Hepatocyte (in vitro differentiated cells): ENCODE results near the gene SLC8B1. TPM values are rescaled to one million over a fixed set of nuclear protein-coding genes. Genes with fewer than 3 reads are reported as not detected.

Source experiments
- DNase-seq: peaks from one replicate; pipeline ENCODE4 v3.0.0-alpha.2; 2016; ENCODE audit warnings: low spot score
- H2AFZ ChIP-seq: fragments of 200-600 bp; sonication (generic); 2 replicates; pipeline ENCODE4 v1.6.0; 2016; ENCODE audit warnings: antibody characterized with exemption, mild to moderate bottlenecking
- H3K27ac ChIP-seq: fragments of 200-600 bp; sonication (generic); 2 replicates; pipeline ENCODE4 v1.5.1; 2016; ENCODE audit warnings: mild to moderate bottlenecking
- H3K27me3 ChIP-seq: fragments of 200-600 bp; sonication (generic); 2 replicates; pipeline ENCODE4 v1.6.1; 2016
- H3K36me3 ChIP-seq: fragments of 200-600 bp; sonication (generic); replicated peaks from 2 replicates; pipeline ENCODE4 v1.5.1; 2016; ENCODE audit warnings: low read depth; ENCODE audit not compliant: insufficient read depth
- H3K4me1 ChIP-seq: fragments of 200-600 bp; sonication (generic); 2 replicates; pipeline ENCODE4 v1.5.1; 2016; ENCODE audit warnings: mild to moderate bottlenecking, moderate library complexity; ENCODE audit not compliant: insufficient read depth
- H3K4me2 ChIP-seq: fragments of 200-600 bp; sonication (generic); 2 replicates; pipeline ENCODE4 v1.6.0; 2016
- H3K4me3 ChIP-seq: fragments of 200-600 bp; sonication (generic); 2 replicates; pipeline ENCODE4 v1.5.1; 2016; ENCODE audit warnings: mild to moderate bottlenecking
- H3K79me2 ChIP-seq: fragments of 200-600 bp; sonication (generic); 2 replicates; pipeline ENCODE4 v1.6.0; 2017; ENCODE audit warnings: mild to moderate bottlenecking
- H3K9me2 ChIP-seq: fragments of 200-600 bp; sonication (generic); replicated peaks from 2 replicates; pipeline ENCODE4 v1.6.0; 2017; ENCODE audit warnings: mild to moderate bottlenecking; ENCODE audit not compliant: insufficient read depth
- H3K9me3 ChIP-seq: fragments of 200-600 bp; sonication (generic); 2 replicates; pipeline ENCODE4 v1.5.1; 2016; ENCODE audit warnings: low read depth, mild to moderate bottlenecking
- H4K20me1 ChIP-seq: fragments of 200-600 bp; sonication (generic); 2 replicates; pipeline ENCODE4 v1.6.0; 2016; ENCODE audit warnings: mild to moderate bottlenecking; ENCODE audit not compliant: insufficient read depth, poor library complexity, severe bottlenecking
- CTCF ChIP-seq: fragments of 200-600 bp; sonication (generic); IDR thresholded peaks from 2 replicates; pipeline ENCODE4 v1.5.1; 2016; ENCODE audit warnings: antibody characterized with exemption, mild to moderate bottlenecking; ENCODE audit not compliant: poor library complexity
- EZH2 ChIP-seq: fragments of 200-600 bp; sonication (generic); IDR thresholded peaks from 2 replicates; pipeline ENCODE4 v1.6.1; 2016; ENCODE audit warnings: antibody characterized with exemption, mild to moderate bottlenecking, borderline replicate concordance
- EZH2phosphoT487 ChIP-seq: fragments of 200-600 bp; sonication (generic); IDR thresholded peaks from one replicate; pipeline ENCODE4 v1.6.1; 2018; ENCODE audit warnings: antibody characterized with exemption, mild to moderate bottlenecking, low read depth, moderate library complexity; ENCODE audit not compliant: unreplicated experiment, severe bottlenecking
- WGBS: methylation state at CpG from one replicate; pipeline ENCODE4 v1.1.6; 2016; ENCODE audit warnings: low lambda C conversion rate; ENCODE audit errors: missing lambda C conversion rate; 5-methylcytosine and 5-hydroxymethylcytosine counted together
- polyA plus RNA-seq: library from polyadenylated mRNA; unstranded; fragments of >200 nt; fragmentation: Nextera tagmentation; extraction: Ambion mirVana; gene quantifications from 2 replicates; pipeline ENCODE4 v1.2.1, GENCODE V29; 2016
- total RNA-seq: library from RNA; depleted of rRNA; stranded (reverse); fragments of >200 nt; gene quantifications from 2 replicates; pipeline ENCODE4 v1.2.3, GENCODE V29; 2014

The SLC8B1 gene
- total and polyA plus RNA-seq, 2 experiments from 2014 or later: 15.4 to 17.9 TPM

DNA sequence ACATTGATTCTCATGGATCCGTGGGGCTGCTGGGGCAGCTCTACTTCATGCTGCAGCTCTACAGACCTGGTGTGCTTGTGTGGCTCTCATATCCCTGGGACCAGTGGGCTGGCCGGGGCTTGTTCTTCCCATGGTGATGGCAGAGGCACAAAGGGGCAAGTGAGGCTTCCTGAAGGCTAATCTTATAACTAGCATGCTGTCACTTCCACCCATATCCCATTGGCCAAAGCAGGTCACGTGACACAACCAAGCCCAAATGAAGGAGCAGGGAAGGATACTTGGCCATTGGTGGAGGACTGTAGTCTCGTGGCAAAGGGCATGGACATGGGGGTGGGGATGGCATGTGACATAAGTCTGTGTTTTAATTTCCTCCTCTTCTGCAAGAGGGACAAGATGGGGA lies 33.4 kb upstream of the SLC8B1 start:
- Histone ChIP-seq H3K4me1 (no peaks in the 10 kb centered on the region), H3K36me3 (no peaks in the 10 kb centered on the region), H3K79me2 (no peaks in the 10 kb centered on the region), H3K4me3 (no peak overlapping the region), H2AFZ (no peak overlapping the region), H3K9me2 (no peaks in the 10 kb centered on the region), H3K27me3 (no peaks in the 10 kb centered on the region), H3K4me2 (no peak overlapping the region), H4K20me1 (peaks cover 3% of the 10 kb centered on the region), H3K27ac (no peak overlapping the region), H3K9me3 (no peaks in the 10 kb centered on the region)
- 92% methylated on average over 4 of the region's 4 CpGs for WGBS
- DNase-seq: no peak
- TF ChIP-seq EZH2: no peak
- no peak for TF ChIP-seq EZH2phosphoT487
- no peak for TF ChIP-seq CTCF

GRCh38 chr12:113366827-113367226 lies 31.9 kb upstream of the SLC8B1 start:
- no peak overlapping the region for H3K27ac ChIP-seq
- no peaks in the 10 kb centered on the region for H3K9me2 ChIP-seq
- H4K20me1 ChIP-seq: peaks cover 3% of the 10 kb centered on the region
- no peak overlapping the region for H3K4me3 ChIP-seq
- 86% methylated on average over 4 of the region's 4 CpGs for WGBS
- H3K9me3 ChIP-seq: no peaks in the 10 kb centered on the region
- H3K36me3 ChIP-seq: no peaks in the 10 kb centered on the region
- H3K79me2 ChIP-seq: no peaks in the 10 kb centered on the region
- no peaks in the 10 kb centered on the region for H3K27me3 ChIP-seq
- DNase-seq: no peak
- no peaks in the 10 kb centered on the region for H3K4me1 ChIP-seq
- H3K4me2 ChIP-seq: no peak overlapping the region
- no peak overlapping the region for H2AFZ ChIP-seq
- TF ChIP-seq EZH2phosphoT487: no peak
- no peak for TF ChIP-seq EZH2
- TF ChIP-seq CTCF: no peak

DNA sequence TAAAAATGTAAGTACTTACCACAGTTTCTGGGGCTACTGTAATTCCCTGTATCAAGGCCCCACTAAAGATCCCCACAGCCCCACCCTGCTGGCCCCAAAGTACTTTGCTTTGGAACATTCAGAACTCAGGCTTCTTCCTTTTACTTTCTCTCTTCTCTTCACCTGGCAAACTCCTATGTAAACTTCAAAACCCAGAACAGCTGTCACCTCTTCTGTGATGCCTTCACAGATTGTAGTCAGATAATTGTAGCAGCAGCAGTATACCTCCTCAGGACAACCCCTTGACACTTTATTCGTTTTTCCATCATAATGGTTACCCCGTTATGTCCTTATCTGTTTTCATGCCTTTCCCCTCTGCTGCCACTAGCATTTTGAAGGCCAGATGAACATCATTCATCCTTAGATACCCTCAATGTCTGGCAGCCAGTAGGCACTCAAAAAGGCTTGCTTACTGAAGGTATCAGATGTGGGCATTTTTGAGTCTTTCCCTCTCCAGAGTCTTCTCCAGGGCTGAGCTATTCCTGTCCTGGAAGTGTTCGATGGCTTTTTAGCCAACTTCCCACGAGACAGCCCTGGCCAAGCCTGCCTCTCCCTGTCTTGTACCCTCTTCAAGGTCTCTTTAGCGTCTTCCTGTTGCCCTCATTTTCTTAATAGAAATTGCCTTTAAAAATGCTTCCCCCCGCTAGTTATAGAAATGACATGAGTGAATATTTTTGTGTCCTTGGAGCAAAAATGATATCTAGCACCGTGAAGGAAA lies 30.9 kb upstream of the SLC8B1 start:
- WGBS: 92% methylated on average over 7 of the region's 7 CpGs
- DNase-seq: no peak

More for the DNA sequence above, 30.9 kb upstream of the SLC8B1 start:
- H3K36me3 ChIP-seq: no peaks in the 10 kb centered on the region
- H3K4me1 ChIP-seq: no peaks in the 10 kb centered on the region
- H3K27ac ChIP-seq: no peak overlapping the region
- H3K4me2 ChIP-seq: no peak overlapping the region
- H3K4me3 ChIP-seq: no peak overlapping the region
- no peak overlapping the region for H2AFZ ChIP-seq
- TF ChIP-seq EZH2 (no peak), CTCF (no peak), EZH2phosphoT487 (no peak)
- H4K20me1 ChIP-seq: peaks cover 3% of the 10 kb centered on the region
- no peaks in the 10 kb centered on the region for H3K79me2 ChIP-seq
- no peaks in the 10 kb centered on the region for H3K9me2 ChIP-seq
- H3K27me3 ChIP-seq: no peaks in the 10 kb centered on the region
- H3K9me3 ChIP-seq: no peaks in the 10 kb centered on the region
